HepG2 (cell line): ENCODE data around the gene DISP2. TPM values are rescaled to one million over a fixed set of nuclear protein-coding genes. Genes with fewer than 3 reads are reported as not detected.

Experiments
- ATAC-seq: fragments of 200-7000 bp; cut with Tn5 transposase; 3 replicates; pipeline ENCODE4 v1.9.1; 2020; ENCODE audit warnings: mild to moderate bottlenecking, moderate library complexity
- BruUV-seq: library from RNA; stranded (reverse); fragments of 400-500 nt; replicated peaks from 2 replicates; lab custom pipeline; 2021; lab: Mats Ljungman, UMichigan
- CTCF ChIA-PET: fragments of 300-600 bp; formaldehyde crosslinking; extraction: SDS; loops from one replicate; lab custom pipeline; 2021; ENCODE audit warnings: low total read pairs, inconsistent platforms, low intra/inter-chr PET ratio; lab: Yijun Ruan, JAX
- POLR2A ChIA-PET: fragments of 350-600 bp; sonication (Branson Sonifier 250); formaldehyde crosslinking; loops from one replicate; lab custom pipeline; 2020; ENCODE audit warnings: antibody characterized with exemption, inconsistent platforms; lab: Yijun Ruan, JAX
- DNase-seq: peaks from one replicate; pipeline ENCODE4 v3.0.0-alpha.2; 2015; ENCODE audit warnings: low spot score
- FAIRE-seq: peaks from 3 replicates; lab custom pipeline; 2011; peaks lifted over from hg19 to GRCh38; lab: Jason Lieb, UNC
- H2AFZ ChIP-seq: one replicate; pipeline ENCODE4 v1.6.1; 2011; ENCODE audit warnings: low read length, inconsistent platforms
- H3K27ac ChIP-seq: fragments of 300-600 bp; 3 replicates; pipeline ENCODE4 v1.8.0; 2011; ENCODE audit warnings: mixed run types, mild to moderate bottlenecking, mixed read lengths, low read length, inconsistent platforms; ENCODE audit not compliant: insufficient read depth; ENCODE audit errors: extremely low read length
- H3K27me3 ChIP-seq, 2 experiments: fragments of 200-600 bp in 1 of 2; 2 replicates in 1 of 2; 3 replicates in 1 of 2; pipeline versions ENCODE4 v1.6.0 to v1.8.0; 2011; ENCODE audit warnings: low read length in 2 of 2, mild to moderate bottlenecking in 2 of 2, moderate library complexity in 2 of 2, inconsistent platforms in 1 of 2; ENCODE audit not compliant: insufficient read depth in 2 of 2, control insufficient read depth in 1 of 2
- H3K36me3 ChIP-seq, 2 experiments: fragments of 200-600 bp in 1 of 2; replicated peaks in 1 of 2; 2 replicates in 1 of 2; 3 replicates in 1 of 2; pipeline versions ENCODE4 v1.5.1 to v1.8.0; 2011; ENCODE audit warnings: low read length in 2 of 2, inconsistent platforms in 1 of 2; ENCODE audit not compliant: insufficient read depth in 2 of 2, control insufficient read depth in 1 of 2
- H3K4me1 ChIP-seq: 2 replicates; pipeline ENCODE4 v1.5.1; 2012; ENCODE audit warnings: low read length, inconsistent platforms; ENCODE audit not compliant: insufficient read depth
- H3K4me2 ChIP-seq: 2 replicates; pipeline ENCODE4 v1.6.0; 2011; ENCODE audit warnings: low read depth, low read length, inconsistent platforms
- H3K4me3 ChIP-seq, 3 experiments: fragments of 200-600 bp in 1 of 3; sonication (generic), shearing (Covaris generic) in 1 of 3; replicated peaks in 1 of 3; 2 replicates each; pipeline ENCODE4 v1.5.1; 2011 to 2016; ENCODE audit warnings: low read length in 3 of 3, inconsistent platforms in 2 of 3, low read depth in 2 of 3, mild to moderate bottlenecking in 2 of 3, control low read depth in 1 of 3, mixed read lengths in 1 of 3; ENCODE audit not compliant: insufficient read depth in 1 of 3
- H3K79me2 ChIP-seq: one replicate; pipeline ENCODE4 v1.6.1; 2011; ENCODE audit warnings: low read length, inconsistent platforms; ENCODE audit not compliant: insufficient read depth
- H3K9ac ChIP-seq: 2 replicates; pipeline ENCODE4 v1.6.0; 2011; ENCODE audit warnings: mild to moderate bottlenecking, low read depth, low read length, inconsistent platforms; ENCODE audit not compliant: insufficient read depth
- H3K9me3 ChIP-seq: 2 replicates; pipeline ENCODE4 v1.5.1; 2012; ENCODE audit warnings: mild to moderate bottlenecking, low read length
- H4K20me1 ChIP-seq: 2 replicates; pipeline ENCODE4 v1.6.0; 2011; ENCODE audit warnings: inconsistent platforms, mild to moderate bottlenecking, low read length, moderate library complexity; ENCODE audit not compliant: insufficient read depth
- CEBPB ChIP-seq: IDR thresholded peaks from 2 replicates; pipeline ENCODE4 v1.6.1; 2011; ENCODE audit warnings: low read depth, low read length, improper control_type of control experiment, borderline replicate concordance
- SMAD1 ChIP-seq: sonication (generic); formaldehyde crosslinking; IDR thresholded peaks from 2 replicates; pipeline ENCODE4 v1.4.0; 2020; ENCODE audit warnings: missing genetic modification reagents, low read depth, mild to moderate bottlenecking, borderline replicate concordance
- ZNF33B ChIP-seq: sonication (generic); formaldehyde crosslinking; IDR thresholded peaks from 2 replicates; pipeline ENCODE4 v1.5.1; 2020; ENCODE audit warnings: mild to moderate bottlenecking, missing genetic modification reagents
- ZNF558 ChIP-seq: sonication (generic); formaldehyde crosslinking; IDR thresholded peaks from 2 replicates; pipeline ENCODE4 v1.9.0; 2022; ENCODE audit warnings: mild to moderate bottlenecking, missing genetic modification reagents, borderline replicate concordance
- ZNF678 ChIP-seq: sonication (generic); formaldehyde crosslinking; IDR thresholded peaks from 2 replicates; pipeline ENCODE4 v1.4.0; 2020; ENCODE audit warnings: mild to moderate bottlenecking, missing genetic modification reagents
- ZNF724P ChIP-seq: sonication (generic); formaldehyde crosslinking; IDR thresholded peaks from 2 replicates; pipeline ENCODE4 v1.8.0; 2022; ENCODE audit warnings: missing genetic modification reagents, borderline replicate concordance
- WGBS: methylation state at CpG from one replicate; pipeline ENCODE4 v1.1.6; 2017; ENCODE audit warnings: low lambda C conversion rate; 5-methylcytosine and 5-hydroxymethylcytosine counted together
- in situ Hi-C: cut with HindIII; loops from 2 replicates; pipeline ENCODE4 v1.10.0; 2017; ENCODE audit warnings: low pct_unique_long_range_greater_than_20kb; ENCODE audit not compliant: extremely low pct_ligation_motif_present
- intact Hi-C: fragments of 100-400 bp; cut with micrococcal nuclease; formaldehyde crosslinking; loops from one replicate; pipeline ENCODE4 v1.10.0; 2022; ENCODE audit not compliant: unreplicated experiment
- polyA plus RNA-seq, 8 experiments: library from polyadenylated mRNA; depleted of rRNA in 3 of 8; stranded (reverse) in 7 of 8; unstranded in 1 of 8; fragments of >200 nt; fragmentation: Illumina TruSeq in 4 of 8; extraction: Trizol in 4 of 8; gene quantifications; 2 replicates each; pipeline versions ENCODE4 v1.2.1 to v1.2.3, GENCODE V29; 2011 to 2016; ENCODE audit warnings: low read depth in 4 of 8, missing spikeins in 1 of 8, mixed read lengths in 1 of 8; ENCODE audit not compliant: insufficient read depth in 1 of 8
- total RNA-seq, 5 experiments: library from RNA; depleted of rRNA; stranded (reverse); fragments of >200 nt; fragmentation: Illumina TruSeq; extraction: Trizol; gene quantifications; 2 replicates each; pipeline ENCODE4 v1.2.3, GENCODE V29; 2016; ENCODE audit warnings: low read depth in 1 of 5
- TF ChIP-seq, protein P1 (sequence below): sonication (generic); formaldehyde crosslinking; IDR thresholded peaks from 2 replicates; pipeline ENCODE4 v1.4.0; 2020; ENCODE audit warnings: mild to moderate bottlenecking, missing genetic modification reagents

DISP2 gene
- total and polyA plus RNA-seq, 2 of the 13 experiments (the other 11 are each of a cell fraction or from before 2014, with no cell fraction given) = 0.09 to 0.32 TPM

DNA sequence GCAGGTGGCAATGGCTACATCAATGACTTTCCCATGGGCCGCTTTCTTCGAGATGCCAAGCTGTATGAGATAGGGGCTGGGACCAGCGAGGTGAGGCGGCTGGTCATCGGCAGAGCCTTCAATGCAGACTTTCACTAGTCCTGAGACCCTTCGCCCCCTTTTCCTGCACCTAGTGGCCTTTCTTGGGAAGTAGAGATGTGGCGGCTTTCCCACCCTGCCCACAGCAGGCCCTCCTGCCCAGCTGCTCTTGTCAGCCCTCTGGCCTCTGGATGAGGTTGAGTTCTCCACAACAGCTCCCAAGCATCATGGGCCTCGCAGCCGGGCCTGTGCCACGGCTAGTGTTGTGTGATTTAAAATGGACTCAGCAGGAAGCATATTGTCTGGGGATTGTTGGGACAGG is 60.1 kb downstream of the DISP2 start:
- POLR2A ChIA-PET = interaction anchor here (1.3 kb wide), 1 partner anchor 9 kb away, joined by 3 read pairs; no protein-coding TSS in a partner anchor
- Histone ChIP-seq H3K27me3 (no peaks in the 10 kb centered on the region; a peak in 1 of 5 replicates), H3K79me2 (no peaks in the 10 kb centered on the region), H3K9ac (no peak overlapping the region), H2AFZ (no peak overlapping the region), H4K20me1 (no peaks in the 10 kb centered on the region; the same call in 1 of the 2 replicates), H3K27ac (no peak overlapping the region), H3K9me3 (no peaks in the 10 kb centered on the region)
- 96% methylated on average over 8 of the region's 10 CpGs for WGBS
- FAIRE-seq = no peak
- TF ChIP-seq ZNF558 (CRISPR knock-in tag) = no peak
- TF ChIP-seq, all 625 proteins: peak for 0
- DNase-seq = no peak
- intact Hi-C loops (no loop called here), in situ Hi-C loops (no loop called here)
- Histone ChIP-seq H3K4me1 (peaks cover 11% of the 10 kb centered on the region), H3K4me3 (no peak overlapping the region), H3K4me2 (no peak overlapping the region), H3K36me3 (peaks cover 12 to 38% of the 10 kb centered on the region in 2 experiments; a peak in 4 of 5 replicates)
- CTCF ChIA-PET = no interaction called here
- no TSS peak for BruUV-seq
- ATAC-seq = no peak

DNA sequence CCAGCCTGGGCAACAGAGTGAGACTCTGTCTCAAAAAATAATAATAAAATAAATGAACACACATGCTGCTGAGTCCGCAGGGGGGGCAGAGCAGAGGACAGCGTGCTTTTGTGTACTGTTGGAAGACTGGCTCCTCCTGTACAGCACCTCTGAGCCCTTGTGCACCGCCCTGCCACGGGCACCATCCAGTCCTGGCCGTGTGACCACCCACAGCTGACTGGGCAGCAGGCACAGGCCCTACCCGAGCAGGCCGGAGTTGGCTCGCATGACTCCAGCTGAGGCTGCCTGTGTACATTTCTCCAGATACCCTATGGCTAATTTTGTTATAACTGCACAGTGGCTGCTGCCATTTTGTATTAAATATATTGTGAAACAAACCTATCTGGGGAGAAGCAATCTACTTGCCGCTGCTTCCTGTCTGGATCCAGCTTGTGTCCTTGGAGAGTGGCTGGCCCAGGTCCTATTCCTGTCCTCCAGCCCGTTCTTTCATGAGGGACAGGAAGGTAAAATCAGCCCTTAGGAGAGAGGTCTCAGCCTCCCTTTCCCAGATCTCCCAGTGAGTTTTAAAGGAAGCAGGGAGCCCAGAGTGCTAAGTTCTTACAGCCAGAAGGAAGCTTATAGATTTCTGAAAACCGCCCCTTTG is 62.2 kb downstream of the DISP2 start:
- Histone ChIP-seq H3K27ac (no peak overlapping the region), H2AFZ (no peak overlapping the region), H3K36me3 (peaks cover 2 to 23% of the 10 kb centered on the region in 2 experiments; a peak in 4 of 5 replicates), H3K9me3 (no peaks in the 10 kb centered on the region), H3K4me2 (no peak overlapping the region), H3K79me2 (no peaks in the 10 kb centered on the region), H3K4me3 (no peak overlapping the region), H3K4me1 (peaks cover 10% of the 10 kb centered on the region), H4K20me1 (no peaks in the 10 kb centered on the region; the same call in 1 of the 2 replicates), H3K9ac (no peak overlapping the region), H3K27me3 (no peaks in the 10 kb centered on the region; a peak in 1 of 5 replicates)
- 95% methylated on average over 6 of the region's 11 CpGs for WGBS
- BruUV-seq = no TSS peak
- ChIA-PET POLR2A (interaction anchor here (1.3 to 1.8 kb wide), 2 partner anchors 15 to 52 kb away, joined by 4 to 5 read pairs; partner anchors contain the start of gene IVD), CTCF (interaction anchor here (2.5 to 3.9 kb wide), 2 partner anchors 51 to 99 kb away, joined by 13 to 32 read pairs; no protein-coding TSS in a partner anchor)
- in situ Hi-C loops (loop anchor here (5.0 kb wide), 1 partner anchor 73 kb away; no protein-coding TSS in a partner anchor), intact Hi-C loops (loop anchor here (2.0 to 5.0 kb wide), 2 partner anchors 79 to 98 kb away; partner anchors contain the start of genes CCDC9B and INAFM2)
- DNase-seq (no peak), FAIRE-seq (no peak), ATAC-seq (no peak)
- TF ChIP-seq, protein P1, sequence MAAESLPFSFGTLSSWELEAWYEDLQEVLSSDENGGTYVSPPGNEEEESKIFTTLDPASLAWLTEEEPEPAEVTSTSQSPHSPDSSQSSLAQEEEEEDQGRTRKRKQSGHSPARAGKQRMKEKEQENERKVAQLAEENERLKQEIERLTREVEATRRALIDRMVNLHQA (CRISPR knock-in tag) = no peak
- TF ChIP-seq ZNF33B (CRISPR knock-in tag) = no peak
- TF ChIP-seq SMAD1 = no peak
- no peak for TF ChIP-seq ZNF724P
- no peak for TF ChIP-seq CEBPB
- no peak for TF ChIP-seq ZNF678 (CRISPR knock-in tag)
